ENCODE measurements around the gene FNTB.
"Not testable (repeated sequence)": the region's sequence is repeated elsewhere in the genome, so short reads cannot be mapped to it uniquely, and the experiment has no call there.

Gene FNTB

DNA sequence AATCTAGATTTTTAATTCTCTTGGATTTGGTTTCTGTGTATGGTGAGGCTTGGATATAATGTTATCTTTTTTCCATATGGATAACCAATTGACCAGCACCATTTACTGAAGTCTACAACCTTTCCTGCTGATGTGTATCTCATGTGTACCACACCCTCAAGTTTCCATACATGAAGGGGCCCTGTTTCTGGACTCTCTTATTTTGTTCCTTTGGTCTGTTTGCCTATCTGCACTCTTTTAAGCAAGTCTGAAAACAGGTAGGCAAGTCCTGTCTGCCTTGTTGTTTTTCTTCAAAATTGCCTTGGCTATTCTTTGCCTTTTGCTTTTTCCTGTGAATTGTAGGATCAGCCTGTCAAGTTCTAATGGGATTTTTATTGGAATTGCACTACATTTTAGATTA is 71.0 kb downstream of the FNTB start:
- DNase-seq, result no peak

DNA sequence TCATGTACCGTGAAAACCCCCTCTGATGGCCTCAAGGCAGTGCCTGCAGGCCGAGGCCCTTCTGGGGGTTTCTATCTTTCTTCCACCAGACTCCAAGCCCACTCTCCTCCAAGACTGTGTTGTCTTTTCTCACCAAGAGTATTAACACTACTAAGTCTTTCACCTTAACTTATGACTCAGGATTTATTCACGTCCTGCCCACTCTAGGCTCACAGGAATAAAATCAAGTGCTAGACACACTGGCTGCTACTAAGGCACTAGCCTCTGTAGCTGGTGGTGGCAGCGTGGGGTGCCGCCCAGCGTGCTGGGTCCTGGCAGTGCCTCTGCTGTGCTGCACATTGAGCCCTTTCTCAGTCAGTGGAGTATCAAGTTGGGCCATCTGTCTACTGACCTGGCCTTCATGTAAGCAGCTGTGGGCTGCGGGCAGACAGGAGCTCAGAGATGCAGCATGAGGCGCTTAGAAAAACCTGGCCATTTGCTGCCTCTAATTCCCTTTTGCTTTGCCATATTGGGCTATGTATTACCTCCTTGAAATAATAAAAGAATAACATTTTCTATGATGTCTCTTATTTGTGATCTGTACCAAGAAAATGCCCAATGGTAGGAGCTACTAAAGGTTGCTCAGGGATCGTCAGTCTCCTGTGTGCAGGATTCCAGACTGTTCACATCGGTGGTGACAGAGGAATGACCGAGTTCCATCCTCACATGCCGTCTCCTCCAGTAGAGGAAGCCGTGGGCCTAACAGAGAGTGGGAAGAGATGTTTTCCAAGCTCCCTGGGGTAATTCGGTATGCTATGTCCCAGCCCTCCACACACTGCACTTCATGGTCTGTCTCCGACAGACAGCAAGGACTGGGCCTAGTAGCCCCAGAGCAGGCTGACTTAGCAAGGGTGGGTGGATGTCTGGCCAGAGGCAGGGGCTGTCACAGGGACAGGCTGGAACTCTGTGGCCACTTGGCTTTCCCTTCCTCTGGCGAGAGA is 75.7 kb downstream of the FNTB start:
- DNase-seq, result no peak

GRCh38 chr14:65065719-65066118 is 79.0 kb downstream of the FNTB start:
- DNase-seq, result no peak

GRCh38 chr14:65069874-65070413 is 83.2 kb downstream of the FNTB start:
- DNase-seq, result no peak

- no peak for DNase-seq
These were observed 83.8 kb downstream of the FNTB start for GRCh38 chr14:65070471-65070976.

- no peak for DNase-seq
These were observed 84.8 kb downstream of the FNTB start for GRCh38 chr14:65071544-65071943.

- DNase-seq, result no peak
These were observed 85.6 kb downstream of the FNTB start for GRCh38 chr14:65072256-65072655.

GRCh38 chr14:65072937-65073336 is 86.2 kb downstream of the FNTB start:
- DNase-seq, result no peak

DNA sequence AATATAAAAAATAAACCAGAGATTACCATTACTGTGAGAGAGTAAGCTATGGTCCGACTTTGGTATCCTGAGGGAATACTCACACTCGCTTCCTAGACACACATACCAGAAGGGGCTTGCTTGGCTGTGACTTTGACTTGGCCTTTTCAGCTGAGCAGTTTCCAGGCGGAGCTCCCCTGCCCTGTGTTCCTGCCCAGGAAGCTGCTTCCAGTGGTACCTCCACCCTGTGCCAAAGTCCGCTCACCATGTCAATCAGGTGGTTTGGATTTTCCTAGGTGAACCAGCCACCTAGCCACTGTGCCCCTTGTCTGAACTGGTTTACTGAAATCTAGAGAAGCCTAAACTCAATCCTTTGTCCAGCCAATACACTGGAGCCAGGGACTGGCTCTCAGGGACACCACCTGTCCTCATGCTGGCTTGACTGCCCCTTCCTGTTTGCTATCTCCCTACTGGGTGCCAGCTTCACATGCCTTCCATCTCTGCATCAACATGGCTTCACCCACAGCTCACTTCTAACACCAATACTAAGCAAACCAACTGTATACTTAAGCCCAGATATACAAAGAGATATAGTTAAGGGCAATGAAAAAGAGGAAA is 87.0 kb downstream of the FNTB start:
- DNase-seq, result no peak

DNA sequence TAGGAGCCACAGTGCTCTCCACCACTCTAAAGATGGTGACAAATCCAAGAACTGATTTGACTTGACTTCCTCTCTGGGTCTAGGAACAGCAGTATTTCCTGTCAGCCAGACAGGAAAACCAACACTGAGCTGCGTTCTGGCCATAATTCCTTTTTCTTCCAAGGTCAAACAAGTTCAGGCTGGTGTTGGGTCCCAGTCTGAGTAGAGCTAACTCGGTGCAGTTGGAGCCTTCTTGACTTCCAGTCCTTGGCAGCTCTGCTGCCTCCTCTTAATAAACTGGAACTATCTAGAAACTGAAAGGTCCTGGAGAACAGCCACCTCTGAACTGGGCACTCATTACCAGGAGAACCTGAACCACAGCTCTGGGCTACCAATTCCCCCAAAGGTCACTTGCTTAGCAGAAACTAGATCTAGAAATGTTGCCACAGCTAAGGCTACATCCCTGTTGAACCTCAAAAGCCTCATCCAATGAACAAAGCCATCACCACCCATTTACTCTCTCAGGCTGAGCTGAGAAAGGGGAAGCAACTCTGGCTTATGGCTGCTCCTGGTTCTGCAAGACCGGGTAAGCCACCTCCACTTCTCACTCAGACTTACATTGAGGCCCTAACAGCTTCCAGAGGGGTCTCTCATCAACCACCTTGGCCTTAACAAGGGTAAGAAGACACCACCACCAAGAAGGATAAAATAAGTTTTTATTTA is 87.9 kb downstream of the FNTB start:
- DNase-seq, result no peak

GRCh38 chr14:65075628-65076325 is 89.1 kb downstream of the FNTB start:
- no peak for DNase-seq

DNA sequence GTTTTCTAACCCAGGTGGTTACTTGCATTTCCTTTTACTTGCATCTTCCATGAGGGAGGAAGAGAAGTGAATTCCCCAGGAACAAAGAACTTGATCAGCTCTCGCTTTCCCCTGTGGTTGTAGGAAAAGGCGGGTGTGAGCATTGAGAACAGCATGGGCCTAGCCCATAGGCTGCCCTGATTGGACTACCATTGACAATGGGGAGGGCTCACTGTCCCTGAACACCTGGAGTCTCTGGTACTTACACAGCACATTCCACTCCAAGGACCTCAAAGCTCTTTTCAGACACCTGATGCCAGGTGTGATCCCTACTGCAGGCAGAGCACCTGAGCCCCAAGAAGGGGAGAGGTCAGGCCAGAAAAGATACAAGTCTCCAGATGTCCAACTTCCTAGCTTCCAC is 90.6 kb downstream of the FNTB start:
- no peak for DNase-seq

DNA sequence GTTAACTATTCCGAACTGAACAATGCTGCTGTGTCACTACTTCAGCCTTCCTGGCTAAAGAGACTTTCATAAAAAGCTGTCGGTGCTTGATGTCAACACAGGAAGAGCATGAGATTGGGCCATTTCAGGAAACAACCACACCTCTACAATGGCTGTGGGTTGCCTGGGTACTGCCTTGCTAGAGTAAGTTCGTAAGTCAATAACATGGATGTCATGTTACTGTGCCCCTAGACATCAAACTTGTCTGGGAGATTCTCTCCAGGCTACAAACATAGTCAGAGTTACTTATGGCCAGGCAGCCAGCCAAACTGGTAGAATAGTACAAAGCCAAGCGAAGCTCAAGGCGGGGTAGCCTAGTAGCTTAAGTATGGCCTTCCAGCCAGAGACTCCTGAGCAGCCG is 92.5 kb downstream of the FNTB start:
- no peak for DNase-seq

GRCh38 chr14:65079768-65080167 is 93.1 kb downstream of the FNTB start:
- no peak for DNase-seq

DNA sequence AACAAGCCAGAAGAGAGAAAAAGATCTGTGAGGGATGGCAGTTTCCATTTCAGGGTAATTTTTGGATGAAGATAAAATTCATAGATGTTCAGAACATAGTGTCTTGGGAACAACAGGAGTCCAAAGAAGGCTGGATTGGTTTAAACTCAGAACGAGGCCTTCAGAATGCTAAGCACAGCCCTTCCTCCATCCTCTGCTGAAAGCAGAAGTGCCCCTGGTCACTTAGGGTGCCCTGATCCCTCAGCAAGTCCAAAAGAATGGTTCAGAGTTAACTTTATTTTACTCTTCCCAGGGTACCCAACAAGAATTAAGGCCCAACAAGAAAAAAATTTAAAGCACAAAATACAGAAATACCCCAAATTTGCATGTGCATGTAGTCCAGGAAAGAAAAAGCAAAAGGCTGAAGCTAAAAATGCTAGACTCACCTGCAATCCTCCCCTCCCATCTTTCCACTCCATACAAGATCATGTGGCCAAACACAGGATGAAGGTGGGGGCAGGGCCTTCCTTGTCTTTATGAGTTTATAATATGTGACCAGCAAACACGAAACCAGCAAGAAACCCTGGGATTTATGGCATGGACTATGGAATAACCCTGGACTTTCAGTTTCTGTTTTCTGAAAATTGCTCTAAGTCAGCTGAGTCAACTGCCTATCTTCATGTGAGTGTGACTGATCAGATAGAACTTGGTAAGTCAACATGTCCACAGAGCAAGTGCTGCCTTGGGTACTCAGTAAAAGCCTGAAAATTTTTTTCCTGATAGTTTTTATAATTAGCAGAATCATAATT is 94.5 kb downstream of the FNTB start:
- no peak for DNase-seq

- DNase-seq, result no peak
These were observed 96.2 kb downstream of the FNTB start for GRCh38 chr14:65082930-65083329.

- DNase-seq, result no peak
These were observed 98.1 kb downstream of the FNTB start for GRCh38 chr14:65084554-65085505.

- not testable (repeated sequence) for DNase-seq
These were observed 100.0 kb downstream of the FNTB start for GRCh38 chr14:65086686-65087085.

DNA sequence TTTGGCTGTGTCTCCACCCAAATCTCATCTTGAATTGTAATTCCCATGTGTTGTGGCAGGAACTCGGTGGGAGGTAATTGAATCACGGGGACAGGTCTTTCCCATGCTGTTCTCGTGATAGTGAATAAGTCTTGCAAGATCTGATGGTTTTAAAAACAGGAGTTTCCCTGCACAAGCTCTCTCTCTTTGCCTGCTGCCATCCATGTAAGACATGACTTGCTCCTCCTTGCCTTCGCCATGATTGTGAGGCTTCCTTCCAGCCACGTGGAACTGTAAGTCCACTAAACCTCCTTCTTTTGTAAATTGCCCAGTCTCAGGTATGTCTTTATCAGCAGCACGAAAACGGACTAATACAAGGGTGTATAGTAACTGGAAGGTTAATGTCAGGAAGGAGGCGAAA is 101.1 kb downstream of the FNTB start:
- DNase-seq, result not testable (repeated sequence)

GRCh38 chr14:65092349-65092748 is 105.7 kb downstream of the FNTB start:
- no peak for DNase-seq

Data from activated CD4-positive, alpha-beta T cell treated with anti-CD3 and anti-CD28 coated beads for 4 hours (primary cell).